ENCODE data around the gene SOS2.

Gene SOS2

DNA sequence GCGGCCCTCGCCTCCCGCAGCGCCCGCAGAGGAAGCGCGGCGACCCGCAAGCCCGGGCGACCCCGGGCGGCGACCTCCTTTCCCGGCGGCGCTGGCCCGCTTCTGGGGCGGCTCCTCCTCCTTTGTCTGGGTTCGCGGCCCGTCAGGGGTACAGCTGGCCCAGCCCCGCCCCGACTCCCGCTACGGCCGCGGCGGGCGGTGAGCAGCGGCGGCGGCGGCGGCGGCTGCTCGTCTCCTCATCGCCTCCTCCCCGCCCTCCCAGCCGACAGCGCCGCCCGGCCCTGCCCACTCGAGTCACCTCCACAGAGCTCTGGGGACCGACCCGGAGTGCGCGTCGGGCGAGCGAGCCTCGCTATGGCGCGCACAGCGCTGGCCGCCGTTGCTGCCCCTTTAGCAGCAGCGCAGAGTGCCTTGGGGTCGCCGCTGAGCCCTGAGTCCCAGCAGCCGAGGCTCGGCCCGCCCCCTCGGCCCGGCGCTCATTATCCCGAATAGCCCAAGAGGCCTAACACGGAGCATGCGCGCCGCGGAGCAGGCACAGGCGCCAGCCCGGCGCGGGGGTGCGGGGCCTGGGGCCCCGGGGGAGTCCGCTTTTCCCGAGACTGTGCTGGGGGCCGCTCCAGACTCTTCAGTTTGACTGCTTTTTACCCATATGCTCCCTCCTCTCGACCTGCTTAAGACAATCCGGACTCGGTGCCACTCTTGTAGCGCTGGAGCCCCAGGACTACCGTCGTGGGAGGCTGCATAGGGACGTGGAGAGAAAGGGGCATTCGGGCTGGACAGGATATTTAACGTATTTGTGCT is at the start of gene SOS2:
SOS2 (minus strand) TSS at position 104 of the 801 bp plus-strand sequence. CDS start 295 bp downstream, outside the sequence.
- peak within 1 kb of the TSS; percentile 82 for H3K4me3 ChIP-seq (ENCODE audit: low read depth, low read length)
- in situ Hi-C loops (cut with HindIII; ENCODE audit: low sequenced_read_pairs) = no loop called here
- TF ChIP-seq, protein P1, sequence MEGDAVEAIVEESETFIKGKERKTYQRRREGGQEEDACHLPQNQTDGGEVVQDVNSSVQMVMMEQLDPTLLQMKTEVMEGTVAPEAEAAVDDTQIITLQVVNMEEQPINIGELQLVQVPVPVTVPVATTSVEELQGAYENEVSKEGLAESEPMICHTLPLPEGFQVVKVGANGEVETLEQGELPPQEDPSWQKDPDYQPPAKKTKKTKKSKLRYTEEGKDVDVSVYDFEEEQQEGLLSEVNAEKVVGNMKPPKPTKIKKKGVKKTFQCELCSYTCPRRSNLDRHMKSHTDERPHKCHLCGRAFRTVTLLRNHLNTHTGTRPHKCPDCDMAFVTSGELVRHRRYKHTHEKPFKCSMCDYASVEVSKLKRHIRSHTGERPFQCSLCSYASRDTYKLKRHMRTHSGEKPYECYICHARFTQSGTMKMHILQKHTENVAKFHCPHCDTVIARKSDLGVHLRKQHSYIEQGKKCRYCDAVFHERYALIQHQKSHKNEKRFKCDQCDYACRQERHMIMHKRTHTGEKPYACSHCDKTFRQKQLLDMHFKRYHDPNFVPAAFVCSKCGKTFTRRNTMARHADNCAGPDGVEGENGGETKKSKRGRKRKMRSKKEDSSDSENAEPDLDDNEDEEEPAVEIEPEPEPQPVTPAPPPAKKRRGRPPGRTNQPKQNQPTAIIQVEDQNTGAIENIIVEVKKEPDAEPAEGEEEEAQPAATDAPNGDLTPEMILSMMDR (IDR thresholded peaks at IDR 0.05; ENCODE audit: low read depth, low read length, missing control alignments) = no peak
- peak; percentile 40 for DNase-seq (ENCODE audit: low read depth)

DNA sequence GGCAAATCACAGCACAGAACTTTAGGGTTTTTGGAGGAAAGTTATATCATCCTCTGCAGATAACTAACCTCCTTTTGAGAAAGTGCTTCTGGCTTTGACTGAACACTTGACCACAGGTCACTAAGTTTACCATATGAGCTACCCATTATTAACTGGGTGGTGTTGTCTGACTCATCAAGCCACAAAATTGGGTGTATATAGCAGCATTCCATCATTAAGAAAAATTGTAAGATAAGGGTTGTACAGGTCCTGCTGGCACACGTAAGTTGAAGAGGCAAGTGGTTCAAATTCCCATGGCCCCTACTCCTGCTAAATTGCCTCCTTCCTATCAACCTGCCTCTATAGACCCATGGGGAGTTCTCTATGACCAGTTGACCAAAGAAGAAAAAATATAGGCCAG is 41.1 kb upstream of the SOS2 start:
- TF ChIP-seq, protein P1 (IDR thresholded peaks at IDR 0.05; ENCODE audit: low read depth, low read length, missing control alignments) = no peak
- DNase-seq (ENCODE audit: low read depth) = no peak
- H3K4me3 ChIP-seq (ENCODE audit: low read depth, low read length) = no peak overlapping the region
- in situ Hi-C loops (cut with HindIII; ENCODE audit: low sequenced_read_pairs) = no loop called here

DNA sequence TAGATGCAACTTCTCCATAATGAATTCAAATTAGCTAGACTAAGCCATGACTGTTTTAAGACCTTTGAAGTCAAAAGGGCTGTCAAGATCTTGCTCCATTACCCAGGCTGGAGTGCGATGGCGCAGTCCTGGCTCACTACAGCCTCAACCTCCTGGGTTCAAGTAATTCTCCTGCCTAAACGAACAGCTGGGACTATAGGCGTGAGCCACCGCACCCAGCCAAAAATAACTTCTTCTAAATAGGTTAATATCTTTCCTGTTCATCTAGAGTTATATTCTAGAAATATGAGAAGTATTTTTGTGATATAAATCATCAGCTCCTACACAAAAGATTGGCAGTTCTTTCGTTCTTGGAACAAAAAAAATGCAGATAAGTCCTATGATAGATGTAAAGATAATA is 39.6 kb upstream of the SOS2 start:
- TF ChIP-seq, protein P1 (IDR thresholded peaks at IDR 0.05; ENCODE audit: low read depth, low read length, missing control alignments) = no peak
- in situ Hi-C loops (cut with HindIII; ENCODE audit: low sequenced_read_pairs) = no loop called here
- H3K4me3 ChIP-seq (ENCODE audit: low read depth, low read length) = no peak overlapping the region
- DNase-seq (ENCODE audit: low read depth) = no peak

DNA sequence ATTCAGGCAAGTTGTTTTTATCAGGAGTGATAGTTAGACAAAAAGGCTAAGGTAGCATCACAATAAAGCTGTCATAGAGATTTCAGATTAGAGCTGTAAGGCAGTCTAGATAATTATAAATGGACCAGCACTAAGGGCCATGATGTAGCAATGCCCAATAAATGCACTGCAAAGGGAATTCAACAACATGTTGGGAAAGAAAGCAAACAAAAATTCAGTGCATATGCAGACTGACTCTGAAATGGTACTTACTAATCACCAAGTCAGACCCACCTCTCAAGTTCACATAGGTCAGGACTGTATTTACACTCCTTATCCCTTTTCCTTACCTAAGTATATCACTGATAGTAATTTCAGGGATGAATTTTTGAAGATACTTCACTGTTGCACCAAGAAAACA is 33.7 kb upstream of the SOS2 start:
- TF ChIP-seq, protein P1 (IDR thresholded peaks at IDR 0.05; ENCODE audit: low read depth, low read length, missing control alignments) = no peak
- in situ Hi-C loops (cut with HindIII; ENCODE audit: low sequenced_read_pairs) = no loop called here
- no peak for DNase-seq (ENCODE audit: low read depth)
- H3K4me3 ChIP-seq (ENCODE audit: low read depth, low read length) = no peak overlapping the region

DNA sequence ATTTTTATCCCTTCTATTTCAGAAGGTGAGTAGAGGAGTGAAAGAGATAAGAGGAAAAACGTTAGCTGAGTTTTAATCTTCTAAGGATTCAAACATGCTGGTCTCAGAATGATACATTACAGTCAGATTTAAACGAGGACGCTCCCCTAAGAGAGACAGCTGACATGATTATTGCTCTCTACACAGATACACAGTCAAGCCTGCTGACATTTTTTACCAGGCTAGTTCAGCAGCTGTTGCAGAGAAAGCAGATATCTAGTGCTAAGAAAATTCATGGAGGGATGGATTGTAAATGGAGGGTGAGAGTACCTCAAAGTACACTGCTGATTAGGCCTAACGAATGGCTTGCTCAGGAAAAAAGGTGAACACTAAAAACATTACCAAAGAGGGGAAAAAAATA is 31.9 kb upstream of the SOS2 start:
- TF ChIP-seq, protein P1 (IDR thresholded peaks at IDR 0.05; ENCODE audit: low read depth, low read length, missing control alignments) = no peak
- in situ Hi-C loops (cut with HindIII; ENCODE audit: low sequenced_read_pairs) = no loop called here
- DNase-seq (ENCODE audit: low read depth) = no peak
- H3K4me3 ChIP-seq (ENCODE audit: low read depth, low read length) = no peak overlapping the region

DNA sequence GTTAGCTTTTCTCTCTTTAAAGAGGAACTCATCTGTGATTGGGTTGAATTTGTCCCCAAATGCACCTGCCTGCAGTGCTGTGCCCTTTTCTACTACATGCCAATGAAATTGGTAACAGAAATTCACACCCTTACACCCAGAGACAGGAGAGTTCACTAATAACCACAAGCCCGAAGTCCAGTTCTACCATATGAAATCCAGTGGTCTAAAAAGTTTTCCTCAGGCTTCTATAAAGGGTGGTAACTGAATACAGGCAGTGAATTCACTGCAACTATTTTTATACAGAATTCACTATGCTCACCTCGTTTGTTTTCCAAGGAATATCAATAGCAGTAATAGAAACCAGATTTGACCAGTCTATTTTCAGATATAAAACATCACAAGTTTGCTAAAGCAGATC is 31.5 kb upstream of the SOS2 start:
- no peak for DNase-seq (ENCODE audit: low read depth)
- TF ChIP-seq, protein P1 (IDR thresholded peaks at IDR 0.05; ENCODE audit: low read depth, low read length, missing control alignments) = no peak
- in situ Hi-C loops (cut with HindIII; ENCODE audit: low sequenced_read_pairs) = no loop called here
- H3K4me3 ChIP-seq (ENCODE audit: low read depth, low read length) = no peak overlapping the region

Data from astrocyte of the cerebellum (primary cell).